Memory B cell (primary cell): Measurements from ENCODE around the gene DERL3.
"Not testable (repeated sequence)": the region's sequence is repeated elsewhere in the genome, so short reads cannot be mapped to it uniquely, and the experiment has no call there.

Source experiments
- ATAC-seq: fragments of 150-1000 bp; cut with Tn5 transposase; 2 replicates; pipeline ENCODE4 v1.10.0; 2021; ENCODE audit warnings: low read depth, mild to moderate bottlenecking, moderate library complexity
- DNase-seq, 2 donors: peaks; one replicate each; pipeline ENCODE4 v3.0.0; 2022; ENCODE audit warnings: low spot score in 2 of 2
- H3K27ac Mint-ChIP-seq: one replicate; pipeline ENCODE4 v1.8.0; 2022; ENCODE audit warnings: mild to moderate bottlenecking, moderate library complexity, mixed read lengths
- H3K27me3 Mint-ChIP-seq: one replicate; pipeline ENCODE4 v1.8.0; 2022; ENCODE audit warnings: mixed read lengths
- H3K36me3 Mint-ChIP-seq: one replicate; pipeline ENCODE4 v1.8.0; 2022; ENCODE audit warnings: mild to moderate bottlenecking, mixed read lengths
- H3K4me1 Mint-ChIP-seq: one replicate; pipeline ENCODE4 v1.8.0; 2022; ENCODE audit warnings: mixed read lengths
- H3K4me3 Mint-ChIP-seq: one replicate; pipeline ENCODE4 v1.8.0; 2022; ENCODE audit warnings: mild to moderate bottlenecking, moderate library complexity, mixed read lengths
- H3K9me3 Mint-ChIP-seq: one replicate; pipeline ENCODE4 v1.8.0; 2022; ENCODE audit warnings: mixed read lengths

Gene DERL3

GRCh38 chr22:23838681-23839468, at the start of gene DERL3:
TSS of gene DERL3 (minus strand) at chr22:23839006. CDS start at chr22:23838987, 19 bp downstream.
- ATAC-seq (peak; percentile 76), DNase-seq (peak; percentile 91 to 95)
- H3K27me3 Mint-ChIP-seq, result no peaks in the 10 kb centered on the region
- H3K27ac Mint-ChIP-seq, result peak within 1 kb of the TSS; percentile 90
- peaks cover 54% of the 10 kb centered on the region for H3K4me1 Mint-ChIP-seq
- H3K4me3 Mint-ChIP-seq, result peak within 1 kb of the TSS; percentile 82
- H3K9me3 Mint-ChIP-seq, result no peaks in the 10 kb centered on the region
- H3K36me3 Mint-ChIP-seq, result peaks cover 2% of the 10 kb centered on the region

GRCh38 chr22:23884140-23884539, 45.3 kb upstream of the DERL3 start:
- Mint-ChIP-seq H3K27me3 (no peaks in the 10 kb centered on the region), H3K4me1 (peaks cover 6% of the 10 kb centered on the region), H3K4me3 (no peak overlapping the region), H3K9me3 (no peaks in the 10 kb centered on the region), H3K36me3 (peaks cover 19% of the 10 kb centered on the region), H3K27ac (no peak overlapping the region)
- DNase-seq, result no peak
- ATAC-seq, result no peak

GRCh38 chr22:23883658-23884057, 44.9 kb upstream of the DERL3 start:
- peaks cover 20% of the 10 kb centered on the region for H3K36me3 Mint-ChIP-seq
- H3K27ac Mint-ChIP-seq, result no peak overlapping the region

GRCh38 chr22:23882370-23882769, 43.6 kb upstream of the DERL3 start:
- DNase-seq (no peak), ATAC-seq (no peak)
- H3K36me3 Mint-ChIP-seq, result peaks cover 24% of the 10 kb centered on the region

More at GRCh38 chr22:23883658-23884057, 44.9 kb upstream of the DERL3 start:
- peaks cover 6% of the 10 kb centered on the region for H3K4me1 Mint-ChIP-seq
- no peak for ATAC-seq
- no peaks in the 10 kb centered on the region for H3K9me3 Mint-ChIP-seq
- no peak overlapping the region for H3K4me3 Mint-ChIP-seq
- no peak for DNase-seq
- H3K27me3 Mint-ChIP-seq, result no peaks in the 10 kb centered on the region

GRCh38 chr22:23878219-23878618, 39.4 kb upstream of the DERL3 start:
- H3K27ac Mint-ChIP-seq, result no peak overlapping the region
- ATAC-seq, result no peak
- no peak overlapping the region for H3K4me3 Mint-ChIP-seq
- peaks cover 37% of the 10 kb centered on the region for H3K36me3 Mint-ChIP-seq
- no peak for DNase-seq
- H3K9me3 Mint-ChIP-seq, result no peaks in the 10 kb centered on the region
- H3K4me1 Mint-ChIP-seq, result peaks cover 8% of the 10 kb centered on the region
- no peaks in the 10 kb centered on the region for H3K27me3 Mint-ChIP-seq

More at GRCh38 chr22:23882370-23882769, 43.6 kb upstream of the DERL3 start:
- Mint-ChIP-seq H3K4me1 (peaks cover 6% of the 10 kb centered on the region), H3K27ac (no peak overlapping the region), H3K4me3 (no peak overlapping the region), H3K9me3 (no peaks in the 10 kb centered on the region), H3K27me3 (no peaks in the 10 kb centered on the region)

- Mint-ChIP-seq H3K36me3 (peaks cover 40% of the 10 kb centered on the region), H3K4me3 (no peak overlapping the region), H3K9me3 (no peaks in the 10 kb centered on the region), H3K27me3 (no peaks in the 10 kb centered on the region), H3K4me1 (peaks cover 8% of the 10 kb centered on the region), H3K27ac (no peak overlapping the region)
- DNase-seq (no peak), ATAC-seq (no peak)
These were observed 38.8 kb upstream of the DERL3 start for GRCh38 chr22:23877566-23877965.

GRCh38 chr22:23875801-23876200, 37.0 kb upstream of the DERL3 start:
- Mint-ChIP-seq H3K27me3 (no peaks in the 10 kb centered on the region), H3K27ac (no peak overlapping the region), H3K4me3 (no peak overlapping the region), H3K9me3 (no peaks in the 10 kb centered on the region), H3K4me1 (peaks cover 2% of the 10 kb centered on the region), H3K36me3 (peaks cover 30% of the 10 kb centered on the region)
- ATAC-seq, result no peak
- no peak for DNase-seq

- no peak overlapping the region for H3K4me3 Mint-ChIP-seq
These were observed 36.1 kb upstream of the DERL3 start for GRCh38 chr22:23874871-23875270.

GRCh38 chr22:23868580-23868979, 29.8 kb upstream of the DERL3 start:
- peaks cover 3% of the 10 kb centered on the region for H3K4me1 Mint-ChIP-seq
- H3K9me3 Mint-ChIP-seq, result no peaks in the 10 kb centered on the region
- H3K27me3 Mint-ChIP-seq, result no peaks in the 10 kb centered on the region
- no peak overlapping the region for H3K27ac Mint-ChIP-seq
- peaks cover 28% of the 10 kb centered on the region for H3K36me3 Mint-ChIP-seq
- ATAC-seq, result no peak
- no peak for DNase-seq
- no peak overlapping the region for H3K4me3 Mint-ChIP-seq

More at GRCh38 chr22:23874871-23875270, 36.1 kb upstream of the DERL3 start:
- H3K9me3 Mint-ChIP-seq, result no peaks in the 10 kb centered on the region
- DNase-seq (no peak), ATAC-seq (no peak)
- peaks cover 27% of the 10 kb centered on the region for H3K36me3 Mint-ChIP-seq
- H3K27ac Mint-ChIP-seq, result no peak overlapping the region
- H3K27me3 Mint-ChIP-seq, result no peaks in the 10 kb centered on the region
- H3K4me1 Mint-ChIP-seq, result peaks cover 2% of the 10 kb centered on the region

GRCh38 chr22:23864499-23865154, 25.8 kb upstream of the DERL3 start:
- H3K9me3 Mint-ChIP-seq, ATAC-seq, H3K27ac Mint-ChIP-seq, H3K4me3 Mint-ChIP-seq, DNase-seq, H3K27me3 Mint-ChIP-seq: not testable (repeated sequence)
- peaks cover 11% of the 10 kb centered on the region for H3K4me1 Mint-ChIP-seq
- H3K36me3 Mint-ChIP-seq, result peaks cover 35% of the 10 kb centered on the region

GRCh38 chr22:23862103-23862502, 23.3 kb upstream of the DERL3 start:
- Mint-ChIP-seq H3K27ac (no peak overlapping the region), H3K4me3 (no peak overlapping the region), H3K4me1 (peaks cover 18% of the 10 kb centered on the region), H3K36me3 (peaks cover 20% of the 10 kb centered on the region), H3K27me3 (no peaks in the 10 kb centered on the region), H3K9me3 (no peaks in the 10 kb centered on the region)
- no peak for ATAC-seq
- no peak for DNase-seq

- Mint-ChIP-seq H3K36me3 (peaks cover 16% of the 10 kb centered on the region), H3K4me1 (peaks cover 23% of the 10 kb centered on the region)
- ATAC-seq, H3K9me3 Mint-ChIP-seq, H3K4me3 Mint-ChIP-seq, H3K27me3 Mint-ChIP-seq, H3K27ac Mint-ChIP-seq, DNase-seq: not testable (repeated sequence)
These were observed 21.4 kb upstream of the DERL3 start for GRCh38 chr22:23860187-23860586.

- Mint-ChIP-seq H3K27me3 (no peaks in the 10 kb centered on the region), H3K4me3 (peak overlapping the region; percentile 95), H3K9me3 (no peaks in the 10 kb centered on the region), H3K4me1 (peaks cover 23% of the 10 kb centered on the region), H3K27ac (no peak overlapping the region), H3K36me3 (peaks cover 16% of the 10 kb centered on the region)
- ATAC-seq (no peak), DNase-seq (no peak)
These were observed 20.4 kb upstream of the DERL3 start for GRCh38 chr22:23859201-23859600.

- H3K9me3 Mint-ChIP-seq, result no peaks in the 10 kb centered on the region
- no peak for ATAC-seq
- peaks cover 23% of the 10 kb centered on the region for H3K4me1 Mint-ChIP-seq
- H3K4me3 Mint-ChIP-seq, result peak overlapping the region; percentile 95
- peaks cover 13% of the 10 kb centered on the region for H3K36me3 Mint-ChIP-seq
- no peaks in the 10 kb centered on the region for H3K27me3 Mint-ChIP-seq
- no peak for DNase-seq
- peak overlapping the region; percentile 81 for H3K27ac Mint-ChIP-seq
These were observed 19.6 kb upstream of the DERL3 start for GRCh38 chr22:23858484-23858815.
